Caco-2 (cell line): ENCODE data around the gene FOXN4. TPM values are rescaled to one million over a fixed set of nuclear protein-coding genes. Genes with fewer than 3 reads are reported as not detected.

ENCODE experiments used
- BruUV-seq: library from RNA; stranded (reverse); fragments of 400-500 nt; replicated peaks from 2 replicates; lab custom pipeline; 2021; lab: Mats Ljungman, UMichigan
- CTCF ChIA-PET: fragments of 300-600 bp; sonication (Branson Sonifier 250); formaldehyde crosslinking; loops from one replicate; lab custom pipeline; 2022; ENCODE audit warnings: antibody characterized with exemption; lab: Charles Lee
- POLR2A ChIA-PET: fragments of 300-600 bp; sonication (Branson Sonifier 250); formaldehyde crosslinking; loops from one replicate; lab custom pipeline; 2022; ENCODE audit warnings: antibody characterized with exemption; lab: Charles Lee
- DNase-seq, 2 experiments: peaks; one replicate each; pipeline versions ENCODE4 v3.0.0 to v3.0.0-alpha.2; 2020 to 2022
- H3K27me3 ChIP-seq: replicated peaks from 2 replicates; pipeline ENCODE4 v1.6.0; 2011; ENCODE audit warnings: low read length; ENCODE audit not compliant: control insufficient read depth, insufficient read depth
- H3K36me3 ChIP-seq: 2 replicates; pipeline ENCODE4 v1.5.1; 2011; ENCODE audit warnings: low read length; ENCODE audit not compliant: control insufficient read depth, insufficient read depth
- H3K4me1 ChIP-seq: fragments of 250-450 bp; sonication (Bioruptor Pico); 2 replicates; pipeline ENCODE4 v1.5.1; 2020; ENCODE audit warnings: mild to moderate bottlenecking
- H3K4me3 ChIP-seq: 2 replicates; pipeline ENCODE4 v1.5.1; 2011; ENCODE audit warnings: low read depth, mild to moderate bottlenecking, control low read depth, low read length
- H3K9me3 ChIP-seq: fragments of 250-450 bp; sonication (Bioruptor Pico); 2 replicates; pipeline ENCODE4 v1.5.1; 2020; ENCODE audit warnings: mild to moderate bottlenecking, moderate library complexity
- H3K27ac Mint-ChIP-seq: one replicate; pipeline ENCODE4 v1.8.0; 2022; ENCODE audit warnings: mixed read lengths; ENCODE audit not compliant: unreplicated experiment
- H3K27me3 Mint-ChIP-seq: one replicate; pipeline ENCODE4 v1.8.0; 2022; ENCODE audit warnings: mixed read lengths; ENCODE audit not compliant: insufficient read depth, unreplicated experiment
- H3K36me3 Mint-ChIP-seq: one replicate; pipeline ENCODE4 v1.8.0; 2022; ENCODE audit warnings: mild to moderate bottlenecking, mixed read lengths; ENCODE audit not compliant: insufficient read depth, unreplicated experiment
- H3K4me1 Mint-ChIP-seq: one replicate; pipeline ENCODE4 v1.8.0; 2022; ENCODE audit warnings: low read depth, mixed read lengths; ENCODE audit not compliant: unreplicated experiment
- H3K4me3 Mint-ChIP-seq: one replicate; pipeline ENCODE4 v1.8.0; 2022; ENCODE audit warnings: mild to moderate bottlenecking, moderate library complexity, mixed read lengths; ENCODE audit not compliant: unreplicated experiment
- H3K9me3 Mint-ChIP-seq: one replicate; pipeline ENCODE4 v1.8.0; 2022; ENCODE audit warnings: mixed read lengths; ENCODE audit not compliant: unreplicated experiment
- CTCF ChIP-seq, 2 experiments: fragments of 200-600 bp in 1 of 2; IDR thresholded peaks; 1 replicate in 1 of 2; 2 replicates in 1 of 2; pipeline versions ENCODE4 v1.5.1 to v1.8.0; 2011 to 2022; ENCODE audit warnings: antibody characterized with exemption in 1 of 2, control low read depth in 1 of 2, inconsistent platforms in 1 of 2, low read depth in 1 of 2, low read length in 1 of 2, mild to moderate bottlenecking in 1 of 2, moderate library complexity in 1 of 2; ENCODE audit not compliant: insufficient read depth in 1 of 2, severe bottlenecking in 1 of 2, unreplicated experiment in 1 of 2
- intact Hi-C: fragments of 100-400 bp; cut with micrococcal nuclease; formaldehyde crosslinking; loops from one replicate; pipeline ENCODE4 v1.10.0; 2022; ENCODE audit not compliant: unreplicated experiment
- total RNA-seq: library from RNA; stranded (reverse); gene quantifications from 2 replicates; pipeline ENCODE4 v1.2.3, GENCODE V29; 2022

FOXN4 gene
- total RNA-seq, 1 experiment from 2014 or later = 0.95 TPM

- H3K27me3 Mint-ChIP-seq = peaks cover 5% of the 10 kb centered on the region
- BruUV-seq = no TSS peak
- CTCF ChIA-PET = interaction anchor here (0.5 to 1.0 kb wide), 3 partner anchors 16 to 38 kb away, joined by 3 read pairs; no protein-coding TSS in a partner anchor
- POLR2A ChIA-PET = interaction anchor here (0.6 kb wide), 1 partner anchor 87 kb away, joined by 8 read pairs; no protein-coding TSS in a partner anchor
- Histone ChIP-seq H3K36me3 (no peaks in the 10 kb centered on the region), H3K27me3 (no peaks in the 10 kb centered on the region), H3K4me1 (no peaks in the 10 kb centered on the region), H3K9me3 (no peaks in the 10 kb centered on the region; the same call in 1 of the 2 replicates), H3K4me3 (no peak within 1 kb of the TSS)
- no peaks in the 10 kb centered on the region for H3K4me1 Mint-ChIP-seq
- peak; percentile 29 to 42 for DNase-seq
- intact Hi-C loops = no loop called here
- H3K36me3 Mint-ChIP-seq = no peaks in the 10 kb centered on the region
- H3K27ac Mint-ChIP-seq = no peak within 1 kb of the TSS
- no peaks in the 10 kb centered on the region for H3K9me3 Mint-ChIP-seq
- H3K4me3 Mint-ChIP-seq = no peak within 1 kb of the TSS
- no peak for TF ChIP-seq CTCF (IDR thresholded peaks at IDR 0.05; ENCODE audit: insufficient read depth in 1 of 2, low read depth in 1 of 2, low read length in 1 of 2, severe bottlenecking in 1 of 2, unreplicated experiment in 1 of 2)
Observed at GRCh38 chr12:109347589-109347988, 38.5 kb upstream of the FOXN4 start, which contains the start of gene MYO1H. Gene MYO1H, plus strand, starts transcription at chr12:109347900. Its CDS starts 61 bp downstream, at chr12:109347961.

GRCh38 chr12:109346920-109347319 lies 37.8 kb upstream of the FOXN4 start:
- no peaks in the 10 kb centered on the region for H3K9me3 Mint-ChIP-seq
- no peaks in the 10 kb centered on the region for H3K4me1 Mint-ChIP-seq
- no TSS peak for BruUV-seq
- DNase-seq = peak in 1 of 2 experiments; percentile 23
- Histone ChIP-seq H3K27me3 (no peaks in the 10 kb centered on the region), H3K36me3 (no peaks in the 10 kb centered on the region), H3K4me3 (no peak overlapping the region), H3K4me1 (no peaks in the 10 kb centered on the region), H3K9me3 (no peaks in the 10 kb centered on the region)
- no peak overlapping the region for H3K4me3 Mint-ChIP-seq
- intact Hi-C loops = no loop called here
- no peak overlapping the region for H3K27ac Mint-ChIP-seq
- POLR2A ChIA-PET = no interaction called here
- no peaks in the 10 kb centered on the region for H3K27me3 Mint-ChIP-seq
- no peaks in the 10 kb centered on the region for H3K36me3 Mint-ChIP-seq
- CTCF ChIA-PET = interaction anchor here (0.8 kb wide), 1 partner anchor 17 kb away, joined by 3 read pairs; no protein-coding TSS in a partner anchor
- TF ChIP-seq CTCF (IDR thresholded peaks at IDR 0.05; ENCODE audit: insufficient read depth in 1 of 2, low read depth in 1 of 2, low read length in 1 of 2, severe bottlenecking in 1 of 2, unreplicated experiment in 1 of 2) = no peak

GRCh38 chr12:109345428-109345827 lies 36.3 kb upstream of the FOXN4 start:
- H3K27me3 Mint-ChIP-seq = no peaks in the 10 kb centered on the region
- no peak for TF ChIP-seq CTCF (IDR thresholded peaks at IDR 0.05; ENCODE audit: insufficient read depth in 1 of 2, low read depth in 1 of 2, low read length in 1 of 2, severe bottlenecking in 1 of 2, unreplicated experiment in 1 of 2)
- POLR2A ChIA-PET = no interaction called here
- no peaks in the 10 kb centered on the region for H3K4me1 ChIP-seq
- H3K4me1 Mint-ChIP-seq = no peaks in the 10 kb centered on the region
- H3K9me3 ChIP-seq = no peaks in the 10 kb centered on the region
- no peak for DNase-seq
- CTCF ChIA-PET = no interaction called here
- no peaks in the 10 kb centered on the region for H3K27me3 ChIP-seq
- H3K36me3 Mint-ChIP-seq = no peaks in the 10 kb centered on the region
- no peak overlapping the region for H3K4me3 Mint-ChIP-seq
- BruUV-seq = no TSS peak
- intact Hi-C loops = no loop called here
- no peaks in the 10 kb centered on the region for H3K36me3 ChIP-seq
- H3K27ac Mint-ChIP-seq = no peak overlapping the region
- no peaks in the 10 kb centered on the region for H3K9me3 Mint-ChIP-seq
- no peak overlapping the region for H3K4me3 ChIP-seq
